Heart right ventricle (tissue), 16 donors: ENCODE data around the gene SLC25A21. TPM values are rescaled to one million over a fixed set of nuclear protein-coding genes. Genes with fewer than 3 reads are reported as not detected.

Experiments
- ATAC-seq, 8 donors: fragments of 200-7000 bp; cut with Tn5 transposase; one replicate each; pipeline ENCODE4 v1.9.1; 2020; ENCODE audit warnings: mild to moderate bottlenecking in 8 of 8, moderate library complexity in 8 of 8, moderate number of reproducible peaks in 1 of 8
- DNase-seq, 2 donors: peaks; one replicate each; pipeline ENCODE4 v3.0.0-alpha.2; 2020
- H3K27ac ChIP-seq, 10 donors: fragments of 200-600 bp; sonication (generic) in 2 of 10; one replicate each; pipeline versions ENCODE4 v1.5.0 to v1.8.0; 2020 to 2022; ENCODE audit warnings: mild to moderate bottlenecking in 3 of 10
- H3K27me3 ChIP-seq, 7 donors: fragments of 200-600 bp; one replicate each; pipeline ENCODE4 v1.8.0; 2021 to 2022; ENCODE audit warnings: mild to moderate bottlenecking in 2 of 7
- H3K36me3 ChIP-seq, 9 donors: fragments of 200-600 bp; sonication (generic) in 1 of 9; one replicate each; pipeline versions ENCODE4 v1.5.0 to v1.8.0; 2020 to 2022; ENCODE audit warnings: mild to moderate bottlenecking in 2 of 9
- H3K4me1 ChIP-seq, 9 donors: fragments of 200-600 bp; sonication (generic) in 1 of 9; one replicate each; pipeline versions ENCODE4 v1.5.0 to v1.8.0; 2020 to 2022; ENCODE audit warnings: mild to moderate bottlenecking in 4 of 9
- H3K4me3 ChIP-seq, 10 donors: fragments of 200-600 bp; sonication (generic) in 2 of 10; one replicate each; pipeline versions ENCODE4 v1.5.0 to v1.8.0; 2020 to 2022; ENCODE audit warnings: mild to moderate bottlenecking in 7 of 10, moderate library complexity in 2 of 10
- H3K9me3 ChIP-seq, 11 donors: fragments of 200-600 bp in 10 of 11; sonication (generic) in 2 of 11; one replicate each; pipeline versions ENCODE4 v1.5.0 to v1.8.0; 2013 to 2022; ENCODE audit warnings: mild to moderate bottlenecking in 2 of 11, control low read depth in 1 of 11, moderate library complexity in 1 of 11
- WGBS, 2 donors: extraction: QIAGEN DNeasy Blood & Tissue Kit; methylation state at CpG; one replicate each; pipeline ENCODE4 v1.1.7; 2013; ENCODE audit warnings: inconsistent platforms in 1 of 2; 5-methylcytosine and 5-hydroxymethylcytosine counted together
- intact Hi-C, 10 donors: fragments of 100-400 bp; cut with DNase I; formaldehyde crosslinking; loops; one replicate each; pipeline versions ENCODE4 v1.11.1 to v1.14.2; 2022
- polyA plus RNA-seq, 2 donors: library from polyadenylated mRNA; stranded (reverse); fragments of 200-250 nt; gene quantifications; one replicate each; pipeline ENCODE4 v1.2.3, GENCODE V29; 2013
- total RNA-seq, 10 donors: library from RNA; stranded (reverse); fragmentation: NEBNext Ultra II Directional in 3 of 10; extraction: Animal tissue kit (Norgen Biotek cat#: 25700) in 3 of 10; gene quantifications; one replicate each; pipeline versions ENCODE4 v1.2.1 to v1.2.4, GENCODE V29; 2021 to 2023
- TF ChIP-seq, protein P1 (sequence below), 9 donors: fragments of 200-600 bp; sonication (generic) in 2 of 9; IDR thresholded peaks; one replicate each; pipeline versions ENCODE4 v1.5.0 to v1.8.0; 2021 to 2022; ENCODE audit warnings: antibody characterized with exemption in 9 of 9, mild to moderate bottlenecking in 5 of 9, moderate library complexity in 1 of 9
- donor health status: Arrhythmogenic right ventricular cardiomyopathy.
- donor health status: ischemic (EF 13 %, LVEDD 7.1; RV severe dilation, severe dysfunction).
- donor health status: healthy with polysubstance abuse.
- donor health status: DM: no; HTN: yes; CAD: no.
- donor health status: DM: no; HTN: no; CAD: no.
- donor health status: ischemic (EF 25% LVEDD 6.9; RV normal size, moderate dysfunction).
- donor health status: ischemic (EF 25% LVEDD 5.7; RV mildly dilated, moderate dysfunction).
- donor health status: healthy.
- donor health status: DM: yes; HTN: yes; CAD: no.
- donor health status: Ischemic cardiomyopathy.
- donor health status: ischemic (EF 35%, LVEDD 5.7; RV mildly dilated, moderate dysfunction).
- donor health status: nonischemic (EF 11% LVEDD 7.7; RV severe dilation, severe dysfunction).
- donor health status: DM: yes; HTN: yes; CAD: no.
- donor health status: PGD.
- donor health status: ischemic (EF 29% LVEDD 5.4; RV normal size, mild dysfunction).
- donor health status: nonischemic (EF 23%, LVEDD 6.1; RV moderate dilation, normal function).

The SLC25A21 gene
- total and polyA plus RNA-seq, 12 donors = 0.08 to 1.3 (median 0.34) TPM

DNA sequence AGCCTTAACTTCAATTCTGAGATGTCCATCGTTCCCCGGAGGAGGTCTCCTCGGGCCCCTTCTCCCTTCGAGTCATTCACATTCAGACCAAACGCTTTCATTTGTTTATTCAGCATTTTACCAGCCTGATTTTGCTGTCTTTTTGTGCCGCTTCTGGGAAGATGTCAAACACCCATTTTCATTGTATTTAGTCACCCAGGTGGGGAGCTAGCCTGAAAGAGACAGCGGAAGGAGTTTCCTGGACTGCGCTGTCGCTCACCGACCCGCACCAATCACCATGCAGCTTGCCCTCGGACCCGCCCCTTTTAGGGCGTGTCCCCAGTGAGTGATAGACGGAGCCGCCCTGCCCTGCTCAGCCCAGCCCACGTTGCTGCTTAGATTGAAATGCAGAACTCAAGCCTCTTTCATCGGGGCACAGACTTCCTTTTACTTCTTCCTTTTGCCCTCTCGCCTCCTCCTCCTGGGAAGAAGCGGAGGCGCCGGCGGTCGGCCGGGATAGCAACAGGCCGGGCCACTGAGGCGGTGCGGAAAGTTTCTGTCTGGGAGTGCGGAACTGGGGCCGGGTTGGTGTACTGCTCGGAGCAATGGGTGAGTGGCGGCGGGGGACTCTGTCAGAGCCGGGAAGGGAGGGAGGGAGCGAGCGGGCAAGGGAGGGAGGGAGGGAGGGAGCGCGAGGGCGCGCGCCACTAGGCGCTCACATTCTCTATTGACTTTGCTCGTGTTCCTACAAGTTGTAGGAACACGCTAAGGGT, 510.7 kb downstream of the SLC25A21 start, which contains the start of gene PAX9:
PAX9 (plus strand) TSS at position 355 of the 752 bp plus-strand sequence; CDS start at position 585, 230 bp downstream.
- DNase-seq = no peak
- peaks cover 63 to 100% (median 100%) of the 10 kb centered on the region in 7 donors for H3K27me3 ChIP-seq
- H3K36me3 ChIP-seq = no peaks in the 10 kb centered on the region
- intact Hi-C loops = loop anchor here in 1 of 10 donors (5.0 kb wide), 1 partner anchor 496 kb away; no protein-coding TSS in a partner anchor
- peaks cover 15 to 71% (median 60%) of the 10 kb centered on the region in 9 donors for H3K4me1 ChIP-seq
- peak within 1 kb of the TSS in 9 of 10 donors; percentile 9 to 40 (median 30) for H3K4me3 ChIP-seq
- TF ChIP-seq, protein P1, sequence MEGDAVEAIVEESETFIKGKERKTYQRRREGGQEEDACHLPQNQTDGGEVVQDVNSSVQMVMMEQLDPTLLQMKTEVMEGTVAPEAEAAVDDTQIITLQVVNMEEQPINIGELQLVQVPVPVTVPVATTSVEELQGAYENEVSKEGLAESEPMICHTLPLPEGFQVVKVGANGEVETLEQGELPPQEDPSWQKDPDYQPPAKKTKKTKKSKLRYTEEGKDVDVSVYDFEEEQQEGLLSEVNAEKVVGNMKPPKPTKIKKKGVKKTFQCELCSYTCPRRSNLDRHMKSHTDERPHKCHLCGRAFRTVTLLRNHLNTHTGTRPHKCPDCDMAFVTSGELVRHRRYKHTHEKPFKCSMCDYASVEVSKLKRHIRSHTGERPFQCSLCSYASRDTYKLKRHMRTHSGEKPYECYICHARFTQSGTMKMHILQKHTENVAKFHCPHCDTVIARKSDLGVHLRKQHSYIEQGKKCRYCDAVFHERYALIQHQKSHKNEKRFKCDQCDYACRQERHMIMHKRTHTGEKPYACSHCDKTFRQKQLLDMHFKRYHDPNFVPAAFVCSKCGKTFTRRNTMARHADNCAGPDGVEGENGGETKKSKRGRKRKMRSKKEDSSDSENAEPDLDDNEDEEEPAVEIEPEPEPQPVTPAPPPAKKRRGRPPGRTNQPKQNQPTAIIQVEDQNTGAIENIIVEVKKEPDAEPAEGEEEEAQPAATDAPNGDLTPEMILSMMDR (IDR thresholded peaks at IDR 0.05) = no peak
- ATAC-seq = peak; percentile 76 to 92 (median 81)
- H3K27ac ChIP-seq = no peak within 1 kb of the TSS
- no peaks in the 10 kb centered on the region for H3K9me3 ChIP-seq
- WGBS, 2 donors = 1 to 2% methylated on average over 44 of the region's 44 CpGs

DNA sequence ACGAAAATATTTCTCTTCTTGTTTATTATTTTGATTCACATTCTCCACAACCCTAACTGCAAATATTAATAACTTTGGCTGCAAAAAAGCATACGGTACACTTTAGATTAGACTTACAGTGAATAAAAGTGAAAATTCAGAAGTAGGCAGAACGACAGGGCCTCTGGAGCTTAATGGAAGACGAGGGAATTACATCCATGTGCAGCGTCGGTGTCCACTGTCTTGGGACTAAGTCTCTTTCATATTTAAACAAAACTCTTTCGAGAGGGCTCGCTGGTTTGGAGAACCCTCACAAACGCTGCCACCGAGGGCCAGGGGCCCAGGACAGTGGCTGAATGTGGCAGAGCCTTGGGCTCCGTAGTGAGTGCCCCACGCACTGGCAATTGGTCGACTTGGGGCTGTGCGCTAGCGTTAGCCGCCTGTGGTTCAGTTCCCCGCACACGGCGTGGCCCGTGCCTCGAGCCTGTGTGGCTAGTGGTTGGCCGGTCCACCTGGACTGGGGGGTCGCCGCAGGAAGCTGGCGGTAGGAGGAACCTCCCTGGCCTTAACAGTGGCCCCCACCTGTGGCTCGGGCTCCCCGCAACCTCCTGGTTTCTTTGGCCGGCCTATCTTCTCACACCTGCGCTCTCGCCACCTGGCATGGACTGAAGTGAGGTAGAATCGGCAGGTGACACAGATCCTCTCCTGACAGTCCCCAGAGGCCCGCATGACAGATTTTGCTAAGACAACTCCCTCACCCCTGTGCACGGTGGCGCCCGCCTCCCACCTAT, 511.5 kb downstream of the SLC25A21 start:
- WGBS, 2 donors = 5 to 6% methylated on average over 35 of the region's 35 CpGs
- ATAC-seq (no peak), DNase-seq (no peak)
- no peaks in the 10 kb centered on the region for H3K9me3 ChIP-seq
- H3K36me3 ChIP-seq = no peaks in the 10 kb centered on the region
- peaks cover 15 to 73% (median 61%) of the 10 kb centered on the region in 9 donors for H3K4me1 ChIP-seq
- peak overlapping the region in 7 of 10 donors; percentile 17 to 40 (median 35) for H3K4me3 ChIP-seq
- intact Hi-C loops = loop anchor here in 1 of 10 donors (5.0 kb wide), 1 partner anchor 496 kb away; no protein-coding TSS in a partner anchor
- peaks cover 64 to 100% (median 100%) of the 10 kb centered on the region in 7 donors for H3K27me3 ChIP-seq
- H3K27ac ChIP-seq = no peak overlapping the region
- TF ChIP-seq, protein P1 (IDR thresholded peaks at IDR 0.05) = no peak

DNA sequence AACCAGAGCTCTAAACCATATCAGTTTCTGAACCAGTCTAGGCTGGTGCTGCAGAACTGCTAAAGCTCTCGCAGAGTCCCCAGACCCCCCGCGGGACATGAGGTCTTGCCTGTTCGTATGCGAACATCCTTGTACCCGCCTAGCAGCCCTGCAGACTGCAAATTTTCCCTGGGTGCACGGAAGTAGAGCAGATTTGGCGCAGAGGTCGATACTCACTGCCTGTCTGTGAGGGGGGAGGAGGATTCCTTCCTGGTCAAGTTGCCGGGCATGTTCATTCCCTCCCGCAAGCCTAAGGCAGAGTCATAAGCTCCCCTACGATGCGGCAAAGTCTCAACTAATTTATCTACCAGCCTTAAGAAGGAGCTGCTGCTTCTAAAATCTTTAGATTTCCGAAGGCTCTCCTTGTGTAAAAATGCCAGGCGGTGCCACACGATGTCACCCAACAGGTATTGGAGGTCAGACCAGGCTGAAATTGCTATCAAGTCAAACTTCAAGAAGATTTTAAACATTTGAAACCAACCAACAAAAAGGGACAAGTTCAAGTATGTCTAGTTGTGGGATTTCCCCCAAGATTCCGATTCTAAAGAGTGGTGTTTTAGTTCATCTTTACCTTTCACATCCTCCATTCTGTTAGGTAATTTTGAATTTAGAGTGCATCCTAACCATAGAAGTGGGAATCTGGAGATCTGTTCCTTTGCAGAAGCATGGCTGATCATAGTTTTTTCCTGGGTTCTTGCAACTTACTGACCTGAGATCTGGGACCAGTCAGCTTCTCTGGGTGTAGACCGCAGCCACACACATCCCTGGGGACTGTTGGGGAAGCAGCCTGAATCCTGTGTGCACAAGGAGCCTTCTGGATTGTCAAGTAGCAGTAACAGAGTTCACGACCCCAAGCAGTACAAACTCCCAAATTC, 512.3 kb downstream of the SLC25A21 start:
- Histone ChIP-seq H3K4me3 (no peak overlapping the region), H3K9me3 (no peaks in the 10 kb centered on the region), H3K27me3 (peaks cover 68 to 100% (median 100%) of the 10 kb centered on the region in 7 donors), H3K27ac (no peak overlapping the region), H3K36me3 (no peaks in the 10 kb centered on the region), H3K4me1 (peaks cover 15 to 78% (median 60%) of the 10 kb centered on the region in 9 donors)
- WGBS, 2 donors = 6 to 9% methylated on average over 19 of the region's 19 CpGs
- TF ChIP-seq, protein P1 (IDR thresholded peaks at IDR 0.05) = no peak
- ATAC-seq = no peak
- intact Hi-C loops = loop anchor here in 2 of 10 donors (5.0 to 10.0 kb wide), 2 partner anchors 495 to 497 kb away; no protein-coding TSS in a partner anchor
- DNase-seq = no peak
